Measurements from ENCODE around the gene CSTA.

- no peak for TF ChIP-seq POLR2A (IDR thresholded peaks at IDR 0.05)
- no peak for TF ChIP-seq CTCF (IDR thresholded peaks at IDR 0.05)
These were observed 18.5 kb upstream of the CSTA start for GRCh38 chr3:122306622-122306953.
